Coronary artery (tissue), 2 donors: ENCODE measurements around the gene DUSP28.

Source experiments
- DNase-seq: peaks from one replicate; pipeline ENCODE4 v3.0.0-alpha.2; 2017; ENCODE audit warnings: low spot score
- H3K27ac ChIP-seq, 2 donors: fragments of 200-600 bp; sonication (generic); one replicate each; pipeline ENCODE4 v1.5.1; 2016 to 2019
- H3K4me3 ChIP-seq: fragments of 200-600 bp; sonication (generic); 2 replicates; pipeline ENCODE4 v1.5.1; 2016; ENCODE audit warnings: mild to moderate bottlenecking, moderate library complexity
- CTCF ChIP-seq: fragments of 200-600 bp; sonication (generic); IDR thresholded peaks from one replicate; pipeline ENCODE4 v1.5.1; 2019; ENCODE audit warnings: antibody characterized with exemption

The DUSP28 gene

GRCh38 chr2:240556553-240557100 is 3.5 kb upstream of the DUSP28 start:
- H3K4me3 ChIP-seq = no peak overlapping the region
- no peak overlapping the region for H3K27ac ChIP-seq
- no peak for DNase-seq
- TF ChIP-seq CTCF = no peak

- no peak for DNase-seq
- no peak for TF ChIP-seq CTCF
These were observed 2.9 kb upstream of the DUSP28 start for GRCh38 chr2:240557101-240557751.

GRCh38 chr2:240557808-240558207 is 2.3 kb upstream of the DUSP28 start, which contains the start of gene ANKMY1:
ANKMY1 (minus strand) TSS chr2:240557988; CDS start chr2:240557335, 653 bp downstream.
- Histone ChIP-seq H3K4me3 (peak within 1 kb of the TSS; percentile 75), H3K27ac (no peak within 1 kb of the TSS)
- DNase-seq = peak; percentile 71
- no peak for TF ChIP-seq CTCF

More at GRCh38 chr2:240557101-240557751, 2.9 kb upstream of the DUSP28 start:
- H3K4me3 ChIP-seq = peak overlapping the region; percentile 75
- no peak overlapping the region for H3K27ac ChIP-seq

GRCh38 chr2:240558236-240558761 is 1.9 kb upstream of the DUSP28 start:
- TF ChIP-seq CTCF = no peak
- Histone ChIP-seq H3K27ac (no peak overlapping the region), H3K4me3 (peak overlapping the region; percentile 75)
- DNase-seq = no peak

- DNase-seq = no peak
- TF ChIP-seq CTCF = no peak
- no peak overlapping the region for H3K27ac ChIP-seq
- H3K4me3 ChIP-seq = peak overlapping the region; percentile 93
These were observed 871 bp upstream of the DUSP28 start for GRCh38 chr2:240559286-240559685.

GRCh38 chr2:240560480-240561324 is 545 bp downstream of the DUSP28 start:
- TF ChIP-seq CTCF = no peak
- H3K4me3 ChIP-seq = peak overlapping the region; percentile 93
- peak; percentile 99 for DNase-seq
- H3K27ac ChIP-seq = peak overlapping the region; percentile 95 to 98
